Activated effector memory CD4-positive, alpha-beta T cell treated with anti-CD3 and anti-CD28 coated beads, Interleukin-2, amount 50 U/mL, for 16 hours (primary cell): ENCODE results near the gene OLFML2A.
"Not testable (repeated sequence)": the region's sequence is repeated elsewhere in the genome, so short reads cannot be mapped to it uniquely, and the experiment has no call there.

ENCODE experiments used
- DNase-seq: peaks from one replicate; pipeline ENCODE4 v3.0.0-alpha.2; 2020

The OLFML2A gene

GRCh38 chr9:124761710-124762109 is 15.2 kb upstream of the OLFML2A start:
- DNase-seq = no peak

- no peak for DNase-seq
Observed at GRCh38 chr9:124762633-124763032, 14.3 kb upstream of the OLFML2A start.

GRCh38 chr9:124764774-124765438 is 12.0 kb upstream of the OLFML2A start:
- DNase-seq = no peak

GRCh38 chr9:124765439-124765835 is 11.5 kb upstream of the OLFML2A start:
- DNase-seq = no peak

GRCh38 chr9:124766326-124766725 is 10.6 kb upstream of the OLFML2A start:
- no peak for DNase-seq

- no peak for DNase-seq
Observed at GRCh38 chr9:124766815-124767554, 9.9 kb upstream of the OLFML2A start.

GRCh38 chr9:124767821-124768220 is 9.1 kb upstream of the OLFML2A start:
- DNase-seq = no peak

- no peak for DNase-seq
Observed at GRCh38 chr9:124768334-124768733, 8.6 kb upstream of the OLFML2A start.

- DNase-seq = no peak
Observed at GRCh38 chr9:124768750-124769548, 8.0 kb upstream of the OLFML2A start.

- peak; percentile 69 for DNase-seq
Observed at GRCh38 chr9:124769549-124770358, 7.2 kb upstream of the OLFML2A start.

- DNase-seq = peak; percentile 68
Observed at GRCh38 chr9:124770359-124771020, 6.4 kb upstream of the OLFML2A start.

- peak; percentile 97 for DNase-seq
Observed at GRCh38 chr9:124771021-124771866, 5.7 kb upstream of the OLFML2A start, which contains the start of gene NR6A1. NR6A1 (minus strand) TSS chr9:124771311.

- peak; percentile 77 for DNase-seq
Observed at GRCh38 chr9:124771867-124772679, 4.9 kb upstream of the OLFML2A start.

- not testable (repeated sequence) for DNase-seq
Observed at GRCh38 chr9:124772877-124773276, 4.1 kb upstream of the OLFML2A start.

- DNase-seq = no peak
Observed at GRCh38 chr9:124773473-124774128, 3.3 kb upstream of the OLFML2A start.

- DNase-seq = peak; percentile 93
Observed at GRCh38 chr9:124774129-124774978, 2.6 kb upstream of the OLFML2A start.

- no peak for DNase-seq
Observed at GRCh38 chr9:124776618-124776953, 347 bp upstream of the OLFML2A start.

GRCh38 chr9:124778575-124779367 is 1.8 kb downstream of the OLFML2A start:
- no peak for DNase-seq
